Endothelial cell of umbilical vein (primary cell): Measurements from ENCODE around the gene ALDH3B2. TPM values are rescaled to one million over a fixed set of nuclear protein-coding genes. Genes with fewer than 3 reads are reported as not detected.

Experiments
- BruUV-seq: library from RNA; stranded (reverse); fragments of 400-500 nt; replicated peaks from 2 replicates; lab custom pipeline; 2021; lab: Mats Ljungman, UMichigan
- CTCF ChIA-PET: fragments of 300-600, 350-600 bp; sonication (Branson Sonifier 250); formaldehyde crosslinking; loops from one replicate; lab custom pipeline; 2021; ENCODE audit warnings: antibody characterized with exemption, inconsistent platforms; lab: Charles Lee
- POLR2A ChIA-PET: fragments of 300-600, 350-600 bp; sonication (Branson Sonifier 250); formaldehyde crosslinking; loops from one replicate; lab custom pipeline; 2021; ENCODE audit warnings: antibody characterized with exemption, inconsistent platforms; lab: Charles Lee
- DNase-seq: peaks from one replicate; pipeline ENCODE4 v3.0.0-alpha.2; 2011; ENCODE audit warnings: low read depth, low spot score
- FAIRE-seq: peaks from 2 replicates; lab custom pipeline; 2011; peaks lifted over from hg19 to GRCh38; lab: Jason Lieb, UNC
- H2AFZ ChIP-seq: 2 replicates; pipeline ENCODE4 v1.6.0; 2012; ENCODE audit warnings: low read depth, low read length, control low read depth, inconsistent platforms
- H3K27ac ChIP-seq: 2 replicates; pipeline ENCODE4 v1.5.1; 2011; ENCODE audit warnings: low read depth, mild to moderate bottlenecking, control low read depth, low read length, moderate library complexity; ENCODE audit not compliant: insufficient read depth
- H3K27me3 ChIP-seq, 2 experiments: 2 replicates each; pipeline versions ENCODE4 v1.6.0 to v1.6.1; 2011; ENCODE audit warnings: low read length in 2 of 2, mixed read lengths in 1 of 2; ENCODE audit not compliant: control insufficient read depth in 2 of 2, insufficient read depth in 2 of 2
- H3K36me3 ChIP-seq, 2 experiments: 2 replicates in 1 of 2; 3 replicates in 1 of 2; pipeline ENCODE4 v1.5.1; 2011; ENCODE audit warnings: low read length in 2 of 2, mild to moderate bottlenecking in 1 of 2, moderate library complexity in 1 of 2; ENCODE audit not compliant: control insufficient read depth in 2 of 2, insufficient read depth in 2 of 2; ENCODE audit errors: extremely low read depth in 1 of 2
- H3K4me1 ChIP-seq: 3 replicates; pipeline ENCODE4 v1.5.1; 2011; ENCODE audit warnings: mild to moderate bottlenecking, low read length; ENCODE audit not compliant: control insufficient read depth, insufficient read depth; ENCODE audit errors: extremely low read depth
- H3K4me2 ChIP-seq: 2 replicates; pipeline ENCODE4 v1.6.1; 2011; ENCODE audit warnings: low read length, control low read depth, mixed read lengths; ENCODE audit not compliant: insufficient read depth
- H3K4me3 ChIP-seq, 3 experiments: fragments of 200-600 bp in 1 of 3; sonication (generic), shearing (Covaris generic) in 1 of 3; replicated peaks in 1 of 3; 2 replicates each; pipeline ENCODE4 v1.5.1; 2011 to 2016; ENCODE audit warnings: control low read depth in 3 of 3, low read length in 3 of 3, mild to moderate bottlenecking in 2 of 3, inconsistent platforms in 1 of 3, low read depth in 1 of 3, moderate library complexity in 1 of 3; ENCODE audit not compliant: insufficient read depth in 1 of 3
- H3K79me2 ChIP-seq: 2 replicates; pipeline ENCODE4 v1.6.0; 2012; ENCODE audit warnings: low read length, inconsistent platforms; ENCODE audit not compliant: control insufficient read depth, insufficient read depth
- H3K9ac ChIP-seq: replicated peaks from 2 replicates; pipeline ENCODE3; 2011; ENCODE audit warnings: low read length, control low read depth; ENCODE audit not compliant: insufficient read depth; ENCODE audit errors: extremely low read depth
- H3K9me1 ChIP-seq: replicated peaks from 3 replicates; pipeline ENCODE4 v1.6.0; 2011; ENCODE audit warnings: mild to moderate bottlenecking, low read length; ENCODE audit not compliant: control insufficient read depth, insufficient read depth; ENCODE audit errors: extremely low read depth
- H3K9me3 ChIP-seq: replicated peaks from 2 replicates; pipeline ENCODE4 v1.5.1; 2012; ENCODE audit warnings: low read length, inconsistent platforms; ENCODE audit not compliant: control insufficient read depth, insufficient read depth
- H4K20me1 ChIP-seq: replicated peaks from 2 replicates; pipeline ENCODE3; 2011; ENCODE audit warnings: mild to moderate bottlenecking, low read length; ENCODE audit not compliant: control insufficient read depth, insufficient read depth; ENCODE audit errors: extremely low read depth
- CTCF ChIP-seq, 2 donors: IDR thresholded peaks; 1 replicate in 1 of 2; 2 replicates in 1 of 2; pipeline ENCODE4 v1.5.1; 2011; ENCODE audit warnings: low read length in 2 of 2, mild to moderate bottlenecking in 2 of 2, moderate library complexity in 2 of 2, control low read depth in 1 of 2, inconsistent platforms in 1 of 2, low read depth in 1 of 2; ENCODE audit not compliant: insufficient read depth in 1 of 2; ENCODE audit errors: extremely low read depth in 1 of 2
- FOS ChIP-seq: IDR thresholded peaks from 2 replicates; pipeline ENCODE4 v1.6.1; 2011; ENCODE audit warnings: mild to moderate bottlenecking, low read length, moderate library complexity, borderline replicate concordance; ENCODE audit not compliant: insufficient read depth
- GATA2 ChIP-seq: IDR thresholded peaks from 2 replicates; pipeline ENCODE4 v1.7.0; 2011; ENCODE audit warnings: low read depth, mild to moderate bottlenecking, moderate library complexity, mixed read lengths, low read length; ENCODE audit not compliant: insufficient read length, insufficient read depth
- MYC ChIP-seq: IDR thresholded peaks from one replicate; pipeline ENCODE4 v1.6.1; 2011; ENCODE audit warnings: mild to moderate bottlenecking, low read depth, low read length
- POLR2AphosphoS5 ChIP-seq: IDR thresholded peaks from 2 replicates; pipeline ENCODE4 v1.6.1; 2012; ENCODE audit warnings: low read depth, mild to moderate bottlenecking, control low read depth, low read length, moderate library complexity; ENCODE audit not compliant: insufficient read depth
- dilution Hi-C: fragments of 300-500 bp; cut with MboI; formaldehyde crosslinking; loops from one replicate; pipeline ENCODE4 v1.15.0; 2019; ENCODE audit warnings: low sequenced_read_pairs; ENCODE audit not compliant: extremely low pct_ligation_motif_present
- intact Hi-C: fragments of 100-400 bp; cut with micrococcal nuclease; formaldehyde crosslinking; loops from one replicate; pipeline ENCODE4 v1.10.0; 2022
- polyA plus RNA-seq, 4 experiments: library from polyadenylated mRNA; depleted of rRNA in 3 of 4; stranded (reverse) in 3 of 4; unstranded in 1 of 4; fragments of >200 nt; gene quantifications; 2 replicates each; pipeline versions ENCODE4 v1.2.1 to v1.2.3, GENCODE V29; 2011 to 2012; ENCODE audit warnings: missing spikeins in 1 of 4
- total RNA-seq: library from RNA; stranded (reverse); gene quantifications from 2 replicates; pipeline ENCODE4 v1.2.3, GENCODE V29; 2021

Gene ALDH3B2
- total and polyA plus RNA-seq, 2 donors (not counting 3 experiments of a cell fraction or from before 2014, with no cell fraction given): not detected

- Histone ChIP-seq H3K4me3 (no peak overlapping the region), H2AFZ (no peak overlapping the region), H4K20me1 (no peaks in the 10 kb centered on the region), H3K27ac (no peak overlapping the region), H3K4me1 (no peaks in the 10 kb centered on the region), H3K9ac (no peak overlapping the region), H3K4me2 (no peak overlapping the region), H3K9me3 (no peaks in the 10 kb centered on the region), H3K79me2 (no peaks in the 10 kb centered on the region), H3K36me3 (no peaks in the 10 kb centered on the region), H3K9me1 (no peaks in the 10 kb centered on the region), H3K27me3 (peaks cover 0 to 2% of the 10 kb centered on the region in 2 experiments)
- FAIRE-seq (no peak), DNase-seq (no peak)
- POLR2A ChIA-PET: no interaction called here
- CTCF ChIA-PET: no interaction called here
- dilution Hi-C loops (no loop called here), intact Hi-C loops (no loop called here)
- no peak for TF ChIP-seq POLR2AphosphoS5
- TF ChIP-seq FOS: peak; percentile 5
- no TSS peak for BruUV-seq
Observed at GRCh38 chr11:67699521-67699920, 25.1 kb upstream of the ALDH3B2 start.

- DNase-seq: no peak
- POLR2A ChIA-PET: no interaction called here
- intact Hi-C loops (no loop called here), dilution Hi-C loops (no loop called here)
- TF ChIP-seq POLR2AphosphoS5 (no peak), CTCF (IDR thresholded peaks at IDR 0.05; ENCODE audit: extremely low read depth in 1 of 2, insufficient read depth in 1 of 2, low read depth in 1 of 2, low read length in 2 of 2) (peak in 1 of 2 donors; percentile 19), MYC (no peak), GATA2 (no peak)
- Histone ChIP-seq H3K4me2 (no peak overlapping the region), H3K36me3 (no peaks in the 10 kb centered on the region), H3K4me1 (no peaks in the 10 kb centered on the region), H3K9ac (no peak overlapping the region), H3K79me2 (no peaks in the 10 kb centered on the region), H3K9me3 (no peaks in the 10 kb centered on the region), H3K9me1 (no peaks in the 10 kb centered on the region), H3K27me3 (peaks cover 0 to 2% of the 10 kb centered on the region in 2 experiments), H3K27ac (no peak overlapping the region), H4K20me1 (no peaks in the 10 kb centered on the region), H2AFZ (no peak overlapping the region), H3K4me3 (no peak overlapping the region)
- BruUV-seq: no TSS peak
- FAIRE-seq: no peak
- CTCF ChIA-PET: interaction anchor here (1.0 kb wide), 1 partner anchor 69 kb away, joined by 3 read pairs; the partner anchor contains the start of gene NUDT8
Observed at GRCh38 chr11:67698247-67698646, 23.8 kb upstream of the ALDH3B2 start.
